Activated T-cell treated with anti-CD3 and anti-CD28 coated beads for 24 hours (primary cell): ENCODE measurements around the gene PRDM7.
A peak's percentile ranks its signal among the peaks of the same experiment; 100 is the strongest.
"Not testable (repeated sequence)": the region's sequence is repeated elsewhere in the genome, so short reads cannot be mapped to it uniquely, and the experiment has no call there.

ENCODE experiments used
- DNase-seq: peaks from one replicate; pipeline ENCODE4 v3.0.0-alpha.2; 2020; ENCODE audit warnings: low read depth

The PRDM7 gene

GRCh38 chr16:90072442-90073105 is 4.6 kb downstream of the PRDM7 start:
- DNase-seq = no peak

- DNase-seq = no peak
These were observed 6.7 kb downstream of the PRDM7 start for GRCh38 chr16:90070440-90070839.

- no peak for DNase-seq
These were observed 15.7 kb downstream of the PRDM7 start for GRCh38 chr16:90061437-90061836.

- peak; percentile 20 for DNase-seq
These were observed 19.4 kb downstream of the PRDM7 start for GRCh38 chr16:90057738-90058173.

- not testable (repeated sequence) for DNase-seq
These were observed 20.6 kb downstream of the PRDM7 start for GRCh38 chr16:90056521-90056920.

- DNase-seq = no peak
These were observed 21.8 kb downstream of the PRDM7 start for GRCh38 chr16:90055371-90055770.

GRCh38 chr16:90054554-90054953 is 22.6 kb downstream of the PRDM7 start:
- no peak for DNase-seq

- no peak for DNase-seq
These were observed 23.1 kb downstream of the PRDM7 start for GRCh38 chr16:90053902-90054500.

- DNase-seq = no peak
These were observed 26.2 kb downstream of the PRDM7 start for GRCh38 chr16:90050969-90051368.

GRCh38 chr16:90048737-90049330 is 28.3 kb downstream of the PRDM7 start:
- no peak for DNase-seq

GRCh38 chr16:90048347-90048722 is 28.8 kb downstream of the PRDM7 start:
- DNase-seq = no peak

GRCh38 chr16:90047714-90048346 is 29.3 kb downstream of the PRDM7 start:
- no peak for DNase-seq

GRCh38 chr16:90046971-90047713 is 30.0 kb downstream of the PRDM7 start:
- DNase-seq = no peak

GRCh38 chr16:90046122-90046970 is 30.8 kb downstream of the PRDM7 start:
- DNase-seq = no peak

- DNase-seq = no peak
These were observed 33.0 kb downstream of the PRDM7 start for GRCh38 chr16:90044111-90044551.

GRCh38 chr16:90043526-90043925 is 33.6 kb downstream of the PRDM7 start:
- DNase-seq = no peak

- no peak for DNase-seq
These were observed 34.1 kb downstream of the PRDM7 start for GRCh38 chr16:90042946-90043514.

- DNase-seq = no peak
These were observed 35.1 kb downstream of the PRDM7 start for GRCh38 chr16:90041896-90042473.

- DNase-seq = no peak
These were observed 36.7 kb downstream of the PRDM7 start for GRCh38 chr16:90040152-90041023.

- DNase-seq = no peak
These were observed 39.9 kb downstream of the PRDM7 start for GRCh38 chr16:90037276-90037675.
